HepG2 (cell line): Measurements from ENCODE around the gene MON1A. TPM values are rescaled to one million over a fixed set of nuclear protein-coding genes. Genes with fewer than 3 reads are reported as not detected.

Experiments
- ARNT ChIP-seq: fragments of 450-650 bp; IDR thresholded peaks from 2 replicates; pipeline ENCODE4 v1.6.1; 2017
- ETV5 ChIP-seq: IDR thresholded peaks from 2 replicates; pipeline ENCODE4 v1.6.1; 2018; ENCODE audit warnings: missing biosample characterization, missing genetic modification reagents, inconsistent platforms, borderline replicate concordance
- FOXC1 ChIP-seq: sonication (generic); formaldehyde crosslinking; IDR thresholded peaks from 2 replicates; pipeline ENCODE4 v1.8.0; 2022; ENCODE audit warnings: mild to moderate bottlenecking, missing genetic modification reagents, borderline replicate concordance
- HOXA5 ChIP-seq: sonication (generic); formaldehyde crosslinking; IDR thresholded peaks from 2 replicates; pipeline ENCODE4 v1.4.0; 2020; ENCODE audit warnings: missing genetic modification reagents
- MAF1 ChIP-seq: sonication (generic); formaldehyde crosslinking; IDR thresholded peaks from 2 replicates; pipeline ENCODE4 v1.5.0; 2020; ENCODE audit warnings: missing genetic modification reagents, borderline replicate concordance
- MEF2D ChIP-seq: sonication (generic); formaldehyde crosslinking; IDR thresholded peaks from 2 replicates; pipeline ENCODE4 v1.5.1; 2020; ENCODE audit warnings: mild to moderate bottlenecking, missing genetic modification reagents
- PAF1 ChIP-seq: IDR thresholded peaks from 2 replicates; pipeline ENCODE4 v1.6.1; 2016; ENCODE audit warnings: missing genetic modification reagents, missing compliant biosample characterization
- PCBP2 ChIP-seq: fragments of 200-400 bp; formaldehyde crosslinking; optimal IDR thresholded peaks from 2 replicates; pipeline ENCODE3; 2018; ENCODE audit warnings: low read length, low read depth; ENCODE audit not compliant: poor library complexity, severe bottlenecking
- POLR2A ChIP-seq, 2 experiments: IDR thresholded peaks; 2 replicates each; pipeline ENCODE4 v1.6.1; 2011; ENCODE audit warnings: low read depth in 2 of 2, low read length in 2 of 2, mild to moderate bottlenecking in 1 of 2, moderate library complexity in 1 of 2; ENCODE audit not compliant: insufficient read depth in 1 of 2
- POLR2G ChIP-seq: fragments of 200-400 bp; formaldehyde crosslinking; IDR thresholded peaks from 2 replicates; pipeline ENCODE4 v1.6.1; 2018; ENCODE audit warnings: mild to moderate bottlenecking, low read depth, low read length, moderate library complexity
- SRSF1 ChIP-seq: fragments of 200-400 bp; formaldehyde crosslinking; optimal IDR thresholded peaks from 2 replicates; pipeline ENCODE3; 2017; ENCODE audit warnings: mild to moderate bottlenecking, low read depth, low read length, moderate library complexity
- SRSF4 ChIP-seq: fragments of 200-400 bp; formaldehyde crosslinking; IDR thresholded peaks from one replicate; pipeline ENCODE4 v1.6.1; 2018; ENCODE audit warnings: mild to moderate bottlenecking, low read depth, low read length, moderate library complexity; ENCODE audit not compliant: poor library complexity, severe bottlenecking
- TBL1XR1 ChIP-seq: fragments of 150-350 bp; IDR thresholded peaks from 2 replicates; pipeline ENCODE4 v1.6.1; 2014; ENCODE audit warnings: borderline replicate concordance, low read length; ENCODE audit not compliant: partially characterized antibody
- TFDP2 ChIP-seq: sonication (generic); formaldehyde crosslinking; IDR thresholded peaks from 2 replicates; pipeline ENCODE4 v1.4.0; 2020; ENCODE audit warnings: missing genetic modification reagents
- TRAFD1 ChIP-seq: sonication (generic); formaldehyde crosslinking; IDR thresholded peaks from 2 replicates; pipeline ENCODE4 v1.5.1; 2020; ENCODE audit warnings: missing genetic modification reagents, mild to moderate bottlenecking, borderline replicate concordance
- U2AF1 ChIP-seq: fragments of 200-400 bp; formaldehyde crosslinking; optimal IDR thresholded peaks from 2 replicates; pipeline ENCODE3; 2017; ENCODE audit warnings: mild to moderate bottlenecking, low read depth, low read length
- ZC3H13 ChIP-seq: sonication (generic); formaldehyde crosslinking; IDR thresholded peaks from 2 replicates; pipeline ENCODE4 v1.8.1; 2023; ENCODE audit warnings: mild to moderate bottlenecking, missing genetic modification reagents, moderate library complexity
- ZEB1 ChIP-seq: IDR thresholded peaks from 2 replicates; pipeline ENCODE4 v1.6.1; 2012; ENCODE audit warnings: mild to moderate bottlenecking, low read depth, inconsistent platforms; ENCODE audit not compliant: insufficient replicate concordance
- ZFP37 ChIP-seq: sonication (generic); formaldehyde crosslinking; IDR thresholded peaks from 2 replicates; pipeline ENCODE4 v1.4.0; 2020; ENCODE audit warnings: missing genetic modification reagents, borderline replicate concordance
- ZIK1 ChIP-seq: sonication (generic); formaldehyde crosslinking; IDR thresholded peaks from 2 replicates; pipeline ENCODE4 v1.5.0; 2020; ENCODE audit warnings: mild to moderate bottlenecking, low read depth, missing genetic modification reagents, borderline replicate concordance
- ZKSCAN8 ChIP-seq: IDR thresholded peaks from 2 replicates; pipeline ENCODE4 v1.6.1; 2016; ENCODE audit warnings: borderline replicate concordance, missing genetic modification reagents, missing compliant biosample characterization
- ZNF235 ChIP-seq: sonication (generic); formaldehyde crosslinking; IDR thresholded peaks from 2 replicates; pipeline ENCODE4 v1.8.1; 2023; ENCODE audit warnings: mild to moderate bottlenecking, missing genetic modification reagents, borderline replicate concordance
- ZNF253 ChIP-seq: sonication (generic); formaldehyde crosslinking; IDR thresholded peaks from 2 replicates; pipeline ENCODE4 v1.8.0; 2022; ENCODE audit warnings: mild to moderate bottlenecking, missing genetic modification reagents, borderline replicate concordance
- ZNF564 ChIP-seq: sonication (generic); formaldehyde crosslinking; IDR thresholded peaks from 2 replicates; pipeline ENCODE4 v1.8.1; 2023; ENCODE audit warnings: mild to moderate bottlenecking, missing genetic modification reagents
- ZUFSP ChIP-seq: sonication (generic); formaldehyde crosslinking; IDR thresholded peaks from 2 replicates; pipeline ENCODE4 v1.9.0; 2021; ENCODE audit warnings: missing genetic modification reagents, mild to moderate bottlenecking, borderline replicate concordance
- polyA plus RNA-seq, 8 experiments: library from polyadenylated mRNA; depleted of rRNA in 3 of 8; stranded (reverse) in 7 of 8; unstranded in 1 of 8; fragments of >200 nt; fragmentation: Illumina TruSeq in 4 of 8; extraction: Trizol in 4 of 8; gene quantifications; 2 replicates each; pipeline versions ENCODE4 v1.2.1 to v1.2.3, GENCODE V29; 2011 to 2016; ENCODE audit warnings: low read depth in 4 of 8, missing spikeins in 1 of 8, mixed read lengths in 1 of 8; ENCODE audit not compliant: insufficient read depth in 1 of 8
- total RNA-seq, 5 experiments: library from RNA; depleted of rRNA; stranded (reverse); fragments of >200 nt; fragmentation: Illumina TruSeq; extraction: Trizol; gene quantifications; 2 replicates each; pipeline ENCODE4 v1.2.3, GENCODE V29; 2016; ENCODE audit warnings: low read depth in 1 of 5

MON1A gene
- total and polyA plus RNA-seq, 2 of the 13 experiments (the other 11 are each of a cell fraction or from before 2014, with no cell fraction given): 4.6 to 9.0 TPM

- TF ChIP-seq HOXA5 (CRISPR knock-in tag) (peak; percentile 93), FOXC1 (peak; percentile 79), POLR2G (peak; percentile 95), ZC3H13 (CRISPR knock-in tag) (peak; percentile 80), ETV5 (peak; percentile 87), MAF1 (CRISPR knock-in tag) (peak; percentile 88; the same call in 1 of the 2 replicates), SRSF4 (no peak), TFDP2 (CRISPR knock-in tag) (peak; percentile 84), PCBP2 (no peak), ZNF253 (CRISPR knock-in tag) (no peak), ARNT (no peak), ZKSCAN8 (CRISPR knock-in tag) (peak; percentile 58; the same call in 1 of the 2 replicates), ZNF564 (CRISPR knock-in tag) (peak; percentile 12; the same call in 1 of the 2 replicates), U2AF1 (no peak), ZEB1 (no peak), PAF1 (no peak), SRSF1 (peak; percentile 79), ZUFSP (no peak), ZIK1 (peak; percentile 60), ZFP37 (CRISPR knock-in tag) (0 out of 2 replicates have a peak, but pooled peaks have one; percentile 72), TRAFD1 (CRISPR knock-in tag) (no peak), ZNF235 (CRISPR knock-in tag) (peak; percentile 88; the same call in 1 of the 2 replicates), POLR2A (IDR thresholded peaks at IDR 0.05; ENCODE audit: insufficient read depth in 1 of 2, low read depth in 2 of 2, low read length in 2 of 2) (peak; percentile 90 to 93), MEF2D (peak; percentile 87), TBL1XR1 (no peak)
Observed at GRCh38 chr3:49939858-49940666, 10.5 kb upstream of the MON1A start, which contains the start of gene RBM6 (continued).
